Suprapubic skin (tissue), 4 donors: ENCODE results near the gene NAB1. TPM values are rescaled to one million over a fixed set of nuclear protein-coding genes. Genes with fewer than 3 reads are reported as not detected.
A peak's percentile ranks its signal among the peaks of the same experiment; 100 is the strongest.

ENCODE experiments used
- DNase-seq, 2 donors: peaks; one replicate each; pipeline ENCODE4 v3.0.0-alpha.2; 2019; ENCODE audit warnings: low spot score in 2 of 2
- H3K27ac ChIP-seq: fragments of 200-600 bp; sonication (generic); one replicate; pipeline ENCODE4 v1.5.1; 2019
- H3K27me3 ChIP-seq: fragments of 200-600 bp; sonication (generic); one replicate; pipeline ENCODE4 v1.5.1; 2019
- H3K36me3 ChIP-seq: fragments of 200-600 bp; sonication (generic); one replicate; pipeline ENCODE4 v1.5.1; 2019
- H3K4me1 ChIP-seq: fragments of 200-600 bp; sonication (generic); one replicate; pipeline ENCODE4 v1.5.1; 2019
- H3K4me3 ChIP-seq: fragments of 200-600 bp; sonication (generic); one replicate; pipeline ENCODE4 v1.5.1; 2019; ENCODE audit warnings: mild to moderate bottlenecking
- H3K9me3 ChIP-seq: fragments of 200-600 bp; sonication (generic); one replicate; pipeline ENCODE4 v1.5.1; 2019
- CTCF ChIP-seq, 2 donors: fragments of 200-600 bp in 1 of 2; fragments of 450-650 bp in 1 of 2; sonication (generic) in 1 of 2; IDR thresholded peaks; one replicate each; pipeline ENCODE4 v1.5.1; 2016 to 2019; ENCODE audit warnings: antibody characterized with exemption in 2 of 2, mild to moderate bottlenecking in 1 of 2, moderate library complexity in 1 of 2
- EP300 ChIP-seq: sonication (generic); formaldehyde crosslinking; IDR thresholded peaks from one replicate; pipeline ENCODE4 v1.6.1; 2017; ENCODE audit warnings: antibody characterized with exemption
- POLR2A ChIP-seq, 2 donors: fragments of 450-650 bp; IDR thresholded peaks; one replicate each; pipeline ENCODE4 v1.6.1; 2017; ENCODE audit warnings: antibody characterized with exemption in 2 of 2, mild to moderate bottlenecking in 2 of 2, moderate library complexity in 2 of 2
- POLR2AphosphoS5 ChIP-seq, 3 donors: sonication (generic); formaldehyde crosslinking; IDR thresholded peaks; one replicate each; pipeline ENCODE4 v1.6.1; 2017; ENCODE audit warnings: antibody characterized with exemption in 3 of 3
- WGBS: methylation state at CpG from one replicate; pipeline ENCODE4 v1.1.5; 2018; 5-methylcytosine and 5-hydroxymethylcytosine counted together
- total RNA-seq, 4 donors: library from RNA; depleted of rRNA; stranded (reverse); fragments of >200 nt; gene quantifications; one replicate each; pipeline ENCODE4 v1.1.0, GENCODE V29; 2016

Gene NAB1
- total RNA-seq, 4 donors from 2014 or later: 83.3 to 116 (median 111) TPM

GRCh38 chr2:190636361-190636760, 12.5 kb upstream of the NAB1 start:
- TF ChIP-seq POLR2AphosphoS5 (IDR thresholded peaks at IDR 0.05) (no peak), CTCF (IDR thresholded peaks at IDR 0.05) (no peak), EP300 (no peak), POLR2A (IDR thresholded peaks at IDR 0.05) (no peak)
- peaks cover 19% of the 10 kb centered on the region for H3K4me1 ChIP-seq
- no peaks in the 10 kb centered on the region for H3K36me3 ChIP-seq
- H3K27me3 ChIP-seq: no peaks in the 10 kb centered on the region
- no peak overlapping the region for H3K4me3 ChIP-seq
- no peaks in the 10 kb centered on the region for H3K9me3 ChIP-seq
- DNase-seq: no peak
- no peak overlapping the region for H3K27ac ChIP-seq
- WGBS: 42% methylated on average over 3 of the region's 3 CpGs

- no peak for DNase-seq
- no peaks in the 10 kb centered on the region for H3K9me3 ChIP-seq
- H3K4me3 ChIP-seq: no peak overlapping the region
- 53% methylated on average over 1 of the region's 1 CpG for WGBS
- peaks cover 19% of the 10 kb centered on the region for H3K4me1 ChIP-seq
- no peaks in the 10 kb centered on the region for H3K36me3 ChIP-seq
- TF ChIP-seq POLR2A (IDR thresholded peaks at IDR 0.05) (no peak), CTCF (IDR thresholded peaks at IDR 0.05) (no peak), POLR2AphosphoS5 (IDR thresholded peaks at IDR 0.05) (no peak), EP300 (no peak)
- peak overlapping the region; percentile 44 for H3K27ac ChIP-seq
- H3K27me3 ChIP-seq: no peaks in the 10 kb centered on the region
Observed at GRCh38 chr2:190637281-190637734, 11.6 kb upstream of the NAB1 start.

- H3K27ac ChIP-seq: peak overlapping the region; percentile 44
- 63% methylated on average over 8 of the region's 8 CpGs for WGBS
- H3K36me3 ChIP-seq: no peaks in the 10 kb centered on the region
- H3K4me1 ChIP-seq: peaks cover 19% of the 10 kb centered on the region
- H3K4me3 ChIP-seq: no peak overlapping the region
- no peaks in the 10 kb centered on the region for H3K9me3 ChIP-seq
- no peak for DNase-seq
- no peaks in the 10 kb centered on the region for H3K27me3 ChIP-seq
- TF ChIP-seq POLR2A (IDR thresholded peaks at IDR 0.05) (no peak), EP300 (no peak), CTCF (IDR thresholded peaks at IDR 0.05) (no peak), POLR2AphosphoS5 (IDR thresholded peaks at IDR 0.05) (no peak)
Observed at GRCh38 chr2:190637903-190638618, 10.8 kb upstream of the NAB1 start.

GRCh38 chr2:190640117-190640516, 8.8 kb upstream of the NAB1 start:
- DNase-seq: no peak
- Histone ChIP-seq H3K4me1 (peaks cover 19% of the 10 kb centered on the region), H3K4me3 (no peak overlapping the region), H3K9me3 (no peaks in the 10 kb centered on the region), H3K36me3 (no peaks in the 10 kb centered on the region), H3K27me3 (no peaks in the 10 kb centered on the region), H3K27ac (no peak overlapping the region)
- WGBS: 65% methylated on average over 1 of the region's 1 CpG
- TF ChIP-seq POLR2AphosphoS5 (IDR thresholded peaks at IDR 0.05): no peak
- no peak for TF ChIP-seq EP300
- no peak for TF ChIP-seq CTCF (IDR thresholded peaks at IDR 0.05)
- no peak for TF ChIP-seq POLR2A (IDR thresholded peaks at IDR 0.05)

- 84% methylated on average over 3 of the region's 3 CpGs for WGBS
- H3K27me3 ChIP-seq: no peaks in the 10 kb centered on the region
- DNase-seq: no peak
- H3K4me1 ChIP-seq: peaks cover 24% of the 10 kb centered on the region
- no peak overlapping the region for H3K4me3 ChIP-seq
- H3K9me3 ChIP-seq: no peaks in the 10 kb centered on the region
- TF ChIP-seq CTCF (IDR thresholded peaks at IDR 0.05) (no peak), POLR2AphosphoS5 (IDR thresholded peaks at IDR 0.05) (no peak), POLR2A (IDR thresholded peaks at IDR 0.05) (no peak), EP300 (no peak)
- no peak overlapping the region for H3K27ac ChIP-seq
- H3K36me3 ChIP-seq: no peaks in the 10 kb centered on the region
Observed at GRCh38 chr2:190641469-190641868, 7.4 kb upstream of the NAB1 start.
